ENCODE data around the gene GPATCH8.
"Not testable (repeated sequence)": the region's sequence is repeated elsewhere in the genome, so short reads cannot be mapped to it uniquely, and the experiment has no call there.

Gene GPATCH8

DNA sequence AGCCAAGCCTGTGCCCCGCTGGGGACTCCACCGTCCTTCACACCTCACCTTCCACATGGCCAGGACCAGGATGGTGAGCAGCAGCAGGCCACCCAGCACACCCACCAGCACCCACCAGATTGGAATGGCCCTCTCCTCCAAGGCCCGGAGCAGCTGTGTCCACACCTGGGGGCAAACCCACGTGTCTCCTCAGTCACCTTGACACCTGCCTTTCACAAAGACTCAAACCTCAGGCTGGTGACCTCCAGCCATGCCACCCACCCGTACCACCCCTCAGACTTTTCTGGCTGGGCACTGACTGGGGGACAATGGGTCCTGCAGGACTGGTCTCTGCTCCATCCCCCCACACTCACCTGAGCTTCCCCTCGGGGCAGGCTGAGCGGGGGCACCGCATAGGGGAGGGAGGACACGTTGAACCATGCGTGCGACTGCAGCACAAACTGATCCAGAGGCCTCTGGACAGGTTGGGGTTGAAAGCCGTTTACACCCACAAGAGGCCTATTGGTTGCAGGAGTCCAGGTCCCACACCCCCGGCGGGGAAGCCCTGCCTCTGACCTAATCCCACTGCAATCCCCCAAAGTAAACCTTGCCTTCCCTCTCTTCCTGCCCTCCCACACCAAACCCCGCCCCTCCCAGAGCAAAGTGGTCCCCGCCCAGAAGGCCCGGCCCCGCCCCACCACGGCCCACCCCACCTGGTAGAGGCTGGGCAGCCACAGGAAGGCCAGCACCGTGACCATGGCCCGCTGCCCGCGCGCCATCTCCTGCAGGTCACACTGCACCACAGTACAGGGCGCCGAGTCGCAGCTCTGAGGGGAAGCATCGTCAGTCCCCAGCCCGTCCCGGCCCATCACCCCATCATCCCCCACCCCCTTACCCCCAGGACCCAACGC is 128.7 kb downstream of the GPATCH8 start:
- no peak for DNase-seq (ENCODE audit: low read depth in 3 of 3)

- no peak for DNase-seq (ENCODE audit: low read depth in 3 of 3)
Measured at GRCh38 chr17:44372036-44372435, 131.2 kb downstream of the GPATCH8 start.

- DNase-seq (ENCODE audit: low read depth in 3 of 3) = not testable (repeated sequence)
Measured at GRCh38 chr17:44369414-44370023, 133.7 kb downstream of the GPATCH8 start.

- not testable (repeated sequence) for DNase-seq (ENCODE audit: low read depth in 3 of 3)
Measured at GRCh38 chr17:44368391-44369243, 134.6 kb downstream of the GPATCH8 start.

DNA sequence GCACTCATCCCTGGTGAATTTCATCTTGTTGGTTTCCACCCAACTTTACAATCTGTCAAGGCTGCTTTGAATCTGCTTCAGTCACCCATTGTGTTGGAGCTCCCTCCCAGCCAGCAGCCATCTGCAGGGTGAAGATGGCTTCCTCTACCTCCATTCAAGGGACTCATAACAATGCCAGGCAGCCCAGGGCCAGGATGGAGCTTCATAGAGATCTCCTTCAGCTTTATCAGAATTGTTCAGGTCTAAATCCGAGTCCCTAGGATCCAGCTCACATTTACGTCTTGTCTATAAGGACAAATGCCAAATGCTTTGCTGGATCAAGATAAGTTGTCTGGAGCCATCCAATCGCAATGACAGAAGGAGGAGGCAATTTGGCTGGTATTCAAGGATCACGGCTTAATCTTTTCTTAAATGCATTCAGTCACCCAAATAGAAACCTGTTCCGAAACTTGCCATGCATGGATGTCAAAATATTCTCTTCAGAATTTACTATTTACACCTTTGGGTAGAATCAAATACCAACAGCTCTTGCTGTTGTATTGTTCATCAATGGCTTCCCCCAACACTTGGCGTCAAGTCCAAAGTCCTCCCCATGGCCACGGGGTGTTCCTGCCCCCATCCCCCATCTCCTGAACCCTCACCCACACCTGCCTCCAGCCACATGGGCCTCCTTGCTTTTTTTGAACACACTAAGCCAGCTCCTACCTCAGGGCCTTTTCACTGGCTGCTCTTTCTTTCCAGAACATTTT is 135.8 kb downstream of the GPATCH8 start:
- DNase-seq (ENCODE audit: low read depth in 3 of 3) = no peak

DNA sequence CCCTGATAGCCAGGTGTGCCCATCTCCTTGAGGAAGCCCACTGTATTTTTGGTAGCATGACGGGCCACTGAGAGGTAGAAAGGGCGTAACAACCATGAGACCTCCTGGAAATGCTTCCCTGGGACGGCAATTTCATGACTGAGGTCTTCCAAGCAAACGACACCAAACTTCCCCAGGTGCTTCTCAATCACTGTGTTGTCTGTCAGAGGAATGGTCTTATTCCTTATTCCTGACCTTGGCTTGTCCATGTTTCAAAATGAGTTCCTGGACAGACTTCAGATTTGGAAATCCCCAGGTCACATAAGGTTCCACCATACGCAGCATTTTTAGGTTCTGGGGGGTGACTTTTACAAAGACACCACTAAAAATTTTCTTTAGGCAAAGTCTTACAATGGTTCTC is 138.2 kb downstream of the GPATCH8 start:
- DNase-seq (ENCODE audit: low read depth in 3 of 3) = not testable (repeated sequence)

GRCh38 chr17:44363613-44364159 is 139.5 kb downstream of the GPATCH8 start, which contains the start of gene FAM171A2:
FAM171A2 (minus strand) TSS chr17:44363853; CDS start chr17:44363714, 139 bp downstream.
- peak; percentile 26 to 64 (median 46) for DNase-seq (ENCODE audit: low read depth in 3 of 3)

- DNase-seq (ENCODE audit: low read depth in 3 of 3) = no peak
Measured at GRCh38 chr17:44362949-44363612, 140.1 kb downstream of the GPATCH8 start.

GRCh38 chr17:44362459-44362948 is 140.7 kb downstream of the GPATCH8 start:
- no peak for DNase-seq (ENCODE audit: low read depth in 3 of 3)

GRCh38 chr17:44361292-44362260 is 141.6 kb downstream of the GPATCH8 start:
- DNase-seq (ENCODE audit: low read depth in 3 of 3) = no peak

- no peak for DNase-seq (ENCODE audit: low read depth in 3 of 3)
Measured at GRCh38 chr17:44360826-44361225, 142.4 kb downstream of the GPATCH8 start.

- no peak for DNase-seq (ENCODE audit: low read depth in 3 of 3)
Measured at GRCh38 chr17:44360144-44360533, 143.1 kb downstream of the GPATCH8 start.

DNA sequence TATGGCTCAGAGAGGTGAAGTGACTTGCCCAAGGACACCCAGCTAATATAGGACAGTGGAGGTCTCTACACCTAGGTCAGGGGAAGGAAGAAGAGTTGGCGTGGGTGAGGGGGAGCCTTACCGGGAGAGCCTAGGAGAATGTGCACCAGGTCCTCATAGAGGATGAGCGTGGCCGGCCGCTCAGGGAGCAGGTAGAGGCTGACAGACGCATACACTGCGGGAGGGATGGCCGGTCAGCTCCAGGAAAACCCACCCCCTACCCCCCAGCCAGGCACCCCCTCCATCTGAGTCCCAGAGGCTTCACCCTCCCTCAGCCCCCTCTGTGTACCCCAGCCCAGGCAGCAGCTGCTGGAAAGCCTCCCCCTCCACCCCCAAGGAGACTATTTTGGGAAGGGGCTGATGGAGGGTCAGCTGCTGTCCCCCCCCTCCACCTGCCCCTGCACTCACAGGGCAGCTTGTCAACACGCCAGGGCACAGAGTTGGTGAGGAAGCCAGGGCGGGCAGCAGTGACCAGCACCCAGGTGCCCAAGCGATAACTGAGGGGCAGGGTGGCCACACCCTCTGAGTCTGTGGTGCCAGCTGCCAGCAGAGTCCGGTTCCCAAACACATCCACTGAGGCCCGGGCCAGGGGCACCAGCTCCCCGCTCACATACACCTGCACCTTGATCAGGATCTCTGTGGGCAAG is 143.6 kb downstream of the GPATCH8 start:
- DNase-seq (ENCODE audit: low read depth in 3 of 3) = no peak

- no peak for DNase-seq (ENCODE audit: low read depth in 3 of 3)
Measured at GRCh38 chr17:44359006-44359405, 144.2 kb downstream of the GPATCH8 start.

- no peak for DNase-seq (ENCODE audit: low read depth in 3 of 3)
Measured at GRCh38 chr17:44358066-44358465, 145.1 kb downstream of the GPATCH8 start.

DNA sequence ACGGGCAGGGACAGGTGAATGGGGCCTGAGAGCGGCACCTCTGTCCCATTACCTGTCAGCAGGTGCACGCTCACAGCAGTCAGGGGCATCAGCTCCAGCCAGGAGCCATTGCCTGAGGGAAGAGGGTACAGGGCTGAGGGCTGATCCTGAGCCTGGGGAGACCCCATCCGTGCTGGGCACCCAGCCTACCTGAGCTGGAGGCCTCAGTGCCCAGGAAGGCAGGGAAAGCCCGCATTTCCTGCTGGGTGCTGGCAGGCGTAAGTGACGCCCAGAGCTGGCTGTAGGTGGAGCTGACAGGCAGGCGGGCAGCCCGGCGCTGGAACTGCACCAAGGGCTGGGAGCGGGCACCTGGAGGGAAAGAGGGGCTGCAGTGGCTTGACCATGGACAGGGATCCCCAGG is 147.0 kb downstream of the GPATCH8 start:
- no peak for DNase-seq (ENCODE audit: low read depth in 3 of 3)

GRCh38 chr17:44355642-44356099 is 147.5 kb downstream of the GPATCH8 start:
- DNase-seq (ENCODE audit: low read depth in 3 of 3) = no peak

Data from stimulated activated CD4-positive, alpha-beta T cell treated with anti-CD3 and anti-CD28 coated beads, TNF-alpha, amount 100 ng/mL, for 4 hours (primary cell).